GM13977 (cell line): ENCODE measurements around the gene ZSCAN20.
"Not testable (repeated sequence)": the region's sequence is repeated elsewhere in the genome, so short reads cannot be mapped to it uniquely, and the experiment has no call there.

Experiments
- DNase-seq: peaks from one replicate; pipeline ENCODE4 v3.0.0; 2012; ENCODE audit warnings: low spot score
- CTCF ChIP-seq: IDR thresholded peaks from 2 replicates; pipeline ENCODE4 v1.5.1; 2012; ENCODE audit warnings: mild to moderate bottlenecking, control low read depth; ENCODE audit not compliant: insufficient read depth; ENCODE audit errors: extremely low read depth, missing control alignments
- in situ Hi-C: fragments of 300-500 bp; cut with MboI; formaldehyde crosslinking; loops from one replicate; pipeline ENCODE4 v1.12.0; 2022; ENCODE audit warnings: low sequenced_read_pairs, low pct_unique_long_range_greater_than_20kb, mixed read lengths, inconsistent platforms; ENCODE audit not compliant: unreplicated experiment

The ZSCAN20 gene

GRCh38 chr1:33503506-33503905 lies 31.1 kb downstream of the ZSCAN20 start:
- in situ Hi-C loops: no loop called here
- no peak for DNase-seq
- no peak for TF ChIP-seq CTCF

GRCh38 chr1:33507661-33508060 lies 35.2 kb downstream of the ZSCAN20 start:
- DNase-seq: no peak
- TF ChIP-seq CTCF: no peak
- in situ Hi-C loops: no loop called here

GRCh38 chr1:33508151-33508550 lies 35.7 kb downstream of the ZSCAN20 start:
- no peak for TF ChIP-seq CTCF
- in situ Hi-C loops: no loop called here

GRCh38 chr1:33509276-33509675 lies 36.8 kb downstream of the ZSCAN20 start:
- DNase-seq, in situ Hi-C loops: not testable (repeated sequence)

More at GRCh38 chr1:33508151-33508550, 35.7 kb downstream of the ZSCAN20 start:
- no peak for DNase-seq

GRCh38 chr1:33512226-33513011 lies 40.0 kb downstream of the ZSCAN20 start:
- in situ Hi-C loops: no loop called here
- no peak for TF ChIP-seq CTCF
- no peak for DNase-seq

GRCh38 chr1:33515112-33515511 lies 42.7 kb downstream of the ZSCAN20 start:
- DNase-seq: no peak
- in situ Hi-C loops: no loop called here
- TF ChIP-seq CTCF: no peak

GRCh38 chr1:33515607-33516006 lies 43.2 kb downstream of the ZSCAN20 start:
- no peak for TF ChIP-seq CTCF
- no peak for DNase-seq
- in situ Hi-C loops: no loop called here
